Peyer's patch (tissue), 4 donors: ENCODE data around the gene DMRT1. TPM values are rescaled to one million over a fixed set of nuclear protein-coding genes. Genes with fewer than 3 reads are reported as not detected.

Experiments used
- DNase-seq, 3 donors: peaks; one replicate each; pipeline ENCODE4 v3.0.0-alpha.2; 2017 to 2019
- H3K27ac ChIP-seq, 4 donors: fragments of 200-600 bp; sonication (generic); one replicate each; pipeline ENCODE4 v1.5.1; 2016 to 2019
- H3K27me3 ChIP-seq, 2 donors: fragments of 200-600 bp; sonication (generic); one replicate each; pipeline ENCODE4 v1.5.1; 2019
- H3K36me3 ChIP-seq, 3 donors: fragments of 200-600 bp; sonication (generic); one replicate each; pipeline ENCODE4 v1.5.1; 2016 to 2019
- H3K4me1 ChIP-seq, 4 donors: fragments of 200-600 bp; sonication (generic); one replicate each; pipeline ENCODE4 v1.5.1; 2016 to 2019
- H3K4me3 ChIP-seq, 4 donors: fragments of 200-600 bp; sonication (generic); 1 replicate in 3 of 4; 2 replicates in 1 of 4; pipeline ENCODE4 v1.5.1; 2016 to 2019; ENCODE audit warnings: mild to moderate bottlenecking in 1 of 4
- H3K9me3 ChIP-seq, 4 donors: fragments of 200-600 bp; sonication (generic); one replicate each; pipeline ENCODE4 v1.5.1; 2016 to 2019; ENCODE audit warnings: mild to moderate bottlenecking in 1 of 4
- CTCF ChIP-seq, 6 experiments: fragments of 450-650 bp in 4 of 6; fragments of 200-600 bp in 2 of 6; sonication (generic) in 1 of 6; IDR thresholded peaks; one replicate each; pipeline ENCODE4 v1.5.1; 2017 to 2019; ENCODE audit warnings: antibody characterized with exemption in 6 of 6, mild to moderate bottlenecking in 3 of 6, moderate library complexity in 1 of 6
- POLR2A ChIP-seq, 2 donors: fragments of 450-650 bp; IDR thresholded peaks; one replicate each; pipeline ENCODE4 v1.5.1; 2017; ENCODE audit warnings: antibody characterized with exemption in 2 of 2, mild to moderate bottlenecking in 2 of 2, moderate library complexity in 2 of 2
- total RNA-seq, 4 donors: library from RNA; depleted of rRNA; stranded (reverse); fragments of >200 nt; gene quantifications; one replicate each; pipeline ENCODE4 v1.1.0, GENCODE V29; 2016

The DMRT1 gene
- total RNA-seq, 4 donors from 2014 or later = not detected

DNA sequence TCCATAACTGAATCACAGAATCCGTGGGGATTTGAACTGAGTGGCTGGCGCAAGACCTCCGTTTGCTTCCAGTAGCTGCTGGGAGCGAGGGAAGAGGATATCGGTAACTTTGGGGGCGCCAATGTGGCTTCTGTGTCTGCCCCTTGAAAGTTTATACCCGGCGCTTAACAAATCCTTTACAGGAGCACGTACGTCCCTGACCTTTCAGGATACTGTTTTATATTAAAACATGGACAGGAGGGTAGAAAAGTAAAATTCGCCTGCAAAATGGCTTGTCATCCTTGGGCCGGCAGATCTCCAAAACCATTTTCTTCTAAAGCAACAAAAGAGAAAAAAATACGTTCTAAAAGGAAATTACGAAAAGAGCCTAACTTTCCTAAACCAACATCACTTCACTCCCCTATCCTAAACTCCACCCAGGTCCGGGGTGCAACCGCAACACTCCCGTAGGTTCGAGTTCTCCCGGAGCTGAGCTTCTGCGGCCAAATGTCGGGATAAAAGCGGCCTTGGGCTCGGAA is 134.3 kb downstream of the DMRT1 start:
- no peak overlapping the region for H3K4me3 ChIP-seq
- H3K27me3 ChIP-seq = peaks cover 0 to 81% of the 10 kb centered on the region in 2 donors
- H3K27ac ChIP-seq = no peak overlapping the region
- H3K4me1 ChIP-seq = peaks cover 0 to 31% (median 2%) of the 10 kb centered on the region in 4 donors
- TF ChIP-seq POLR2A (IDR thresholded peaks at IDR 0.05) (no peak), CTCF (IDR thresholded peaks at IDR 0.05) (no peak)
- no peaks in the 10 kb centered on the region for H3K36me3 ChIP-seq
- no peak for DNase-seq
- H3K9me3 ChIP-seq = no peaks in the 10 kb centered on the region

- no peak for DNase-seq
- no peak within 1 kb of the TSS for H3K27ac ChIP-seq
- peaks cover 0 to 80% of the 10 kb centered on the region in 2 donors for H3K27me3 ChIP-seq
- H3K4me1 ChIP-seq = peaks cover 0 to 25% (median 2%) of the 10 kb centered on the region in 4 donors
- no peak for TF ChIP-seq POLR2A (IDR thresholded peaks at IDR 0.05)
- no peak for TF ChIP-seq CTCF (IDR thresholded peaks at IDR 0.05)
- H3K4me3 ChIP-seq = no peak within 1 kb of the TSS
- no peaks in the 10 kb centered on the region for H3K9me3 ChIP-seq
- H3K36me3 ChIP-seq = no peaks in the 10 kb centered on the region
These were observed 134.9 kb downstream of the DMRT1 start, which contains the start of gene DMRT3 for GRCh38 chr9:976258-976942. TSS of gene DMRT3 (plus strand) at chr9:976655. CDS start at chr9:977002, 347 bp downstream.

DNA sequence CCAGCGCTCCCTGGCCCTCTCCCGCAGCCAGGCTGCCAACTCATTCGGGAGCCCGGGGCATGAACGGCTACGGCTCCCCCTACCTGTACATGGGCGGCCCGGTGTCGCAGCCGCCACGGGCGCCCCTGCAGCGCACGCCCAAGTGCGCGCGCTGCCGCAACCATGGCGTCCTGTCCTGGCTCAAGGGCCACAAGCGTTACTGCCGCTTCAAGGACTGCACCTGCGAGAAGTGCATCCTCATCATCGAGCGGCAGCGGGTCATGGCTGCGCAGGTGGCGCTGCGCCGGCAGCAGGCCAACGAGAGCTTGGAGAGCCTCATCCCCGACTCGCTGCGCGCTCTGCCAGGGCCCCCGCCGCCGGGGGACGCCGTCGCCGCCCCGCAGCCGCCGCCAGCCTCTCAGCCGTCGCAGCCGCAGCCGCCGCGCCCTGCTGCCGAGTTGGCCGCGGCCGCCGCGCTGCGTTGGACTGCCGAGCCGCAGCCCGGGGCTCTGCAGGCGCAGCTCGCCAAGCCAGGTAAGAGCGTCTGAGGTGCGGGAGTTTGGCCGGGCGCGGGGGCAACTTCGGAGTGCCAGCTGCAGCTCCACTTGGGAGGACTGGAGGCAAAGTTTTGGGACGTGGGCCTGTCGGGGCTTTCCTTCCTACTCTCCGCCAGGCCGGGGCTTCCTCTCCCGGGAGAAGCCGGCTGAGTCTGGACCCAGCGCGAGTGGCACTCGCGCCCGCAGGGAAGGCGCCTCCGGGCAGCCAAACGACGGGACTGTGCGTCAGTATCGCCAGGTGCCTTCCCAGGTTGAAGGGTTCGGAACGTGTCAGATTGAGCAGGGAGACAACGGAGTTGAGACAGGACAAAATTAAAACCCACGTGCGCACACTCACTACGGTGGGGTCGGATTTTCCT is 135.7 kb downstream of the DMRT1 start:
- Histone ChIP-seq H3K4me3 (no peak overlapping the region), H3K27ac (no peak overlapping the region)
- TF ChIP-seq POLR2A (IDR thresholded peaks at IDR 0.05) (no peak), CTCF (IDR thresholded peaks at IDR 0.05) (no peak)

DNA sequence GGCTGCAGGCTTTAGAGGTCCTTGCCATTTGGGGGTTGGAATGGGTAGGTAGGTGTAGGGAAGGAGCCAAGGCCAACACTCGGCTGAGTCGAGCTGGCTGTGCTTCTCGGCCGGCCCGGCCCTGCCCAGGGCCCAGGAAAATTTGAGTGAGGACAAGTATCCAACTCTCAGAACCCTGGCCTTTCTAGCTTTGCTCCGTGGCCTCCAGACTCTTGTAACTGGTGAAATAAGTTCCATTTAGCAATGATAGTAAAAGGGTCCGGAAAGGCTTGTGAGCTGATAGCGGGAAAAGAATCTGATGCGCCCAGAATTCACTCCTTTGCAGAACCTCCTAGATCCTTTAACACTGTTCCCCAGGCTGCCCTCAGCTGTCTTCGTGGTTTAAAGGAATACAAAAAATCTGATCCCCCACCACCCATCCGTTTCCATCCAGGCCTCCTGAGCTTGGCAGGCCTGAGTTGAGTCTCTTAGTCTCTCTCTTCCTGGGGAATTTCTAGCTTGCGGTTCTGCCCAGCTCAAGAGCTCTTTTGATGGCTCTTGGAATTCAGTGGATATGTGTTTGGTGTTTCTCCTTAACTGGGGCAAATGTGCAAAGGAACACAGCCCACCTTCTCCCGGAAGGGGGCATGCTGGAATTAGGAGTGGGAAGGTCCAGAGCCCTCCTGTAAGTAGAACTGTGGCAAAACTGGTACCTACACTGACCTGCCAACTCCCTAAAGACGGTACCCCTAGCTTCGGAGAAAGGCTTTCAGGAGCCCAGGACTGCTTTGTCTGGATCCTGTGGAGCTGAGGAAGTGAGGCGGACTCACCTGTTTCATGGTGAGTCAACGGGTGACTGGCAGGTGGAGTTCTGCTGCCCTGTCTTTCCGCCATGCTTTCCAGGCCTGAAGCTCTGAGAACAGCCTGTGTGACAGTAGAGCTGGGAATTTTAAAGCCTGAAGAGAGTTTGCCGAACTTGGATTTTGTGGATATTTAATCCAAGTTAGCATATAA is 136.6 kb downstream of the DMRT1 start:
- TF ChIP-seq CTCF (IDR thresholded peaks at IDR 0.05) = no peak
- TF ChIP-seq POLR2A (IDR thresholded peaks at IDR 0.05) = no peak
- Histone ChIP-seq H3K4me1 (peaks cover 0 to 11% (median 0%) of the 10 kb centered on the region in 4 donors), H3K27me3 (peaks cover 0 to 68% of the 10 kb centered on the region in 2 donors), H3K27ac (no peak overlapping the region), H3K36me3 (no peaks in the 10 kb centered on the region), H3K4me3 (no peak overlapping the region), H3K9me3 (no peaks in the 10 kb centered on the region)
- no peak for DNase-seq

More for the DNA sequence above, 135.7 kb downstream of the DMRT1 start:
- Histone ChIP-seq H3K4me1 (peaks cover 0 to 18% (median 0%) of the 10 kb centered on the region in 4 donors), H3K27me3 (peaks cover 0 to 77% of the 10 kb centered on the region in 2 donors), H3K9me3 (no peaks in the 10 kb centered on the region), H3K36me3 (no peaks in the 10 kb centered on the region)
- DNase-seq = no peak

DNA sequence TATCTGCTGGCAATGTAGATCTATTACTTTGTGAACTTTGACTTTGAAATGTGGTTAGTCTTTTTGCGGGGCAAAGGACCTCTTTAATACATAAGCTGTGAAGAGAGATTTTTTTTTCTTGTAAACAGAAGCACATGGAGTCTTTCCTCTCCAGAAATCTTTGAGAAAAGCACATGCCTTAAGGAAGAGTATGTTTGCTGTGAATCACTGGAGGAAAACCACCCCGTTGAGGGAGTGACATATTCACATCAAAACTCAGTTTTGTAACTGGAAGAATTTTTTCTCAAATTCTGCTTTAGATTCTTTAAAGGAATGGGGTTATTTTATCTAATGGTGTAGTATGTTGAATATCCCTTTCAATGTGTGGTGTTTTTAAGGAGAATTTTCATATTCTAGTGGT is 138.5 kb downstream of the DMRT1 start:
- Histone ChIP-seq H3K4me1 (peaks cover 0 to 11% (median 0%) of the 10 kb centered on the region in 4 donors), H3K27ac (no peak overlapping the region), H3K36me3 (no peaks in the 10 kb centered on the region), H3K4me3 (no peak overlapping the region), H3K9me3 (no peaks in the 10 kb centered on the region), H3K27me3 (peaks cover 0 to 50% of the 10 kb centered on the region in 2 donors)
- no peak for TF ChIP-seq POLR2A (IDR thresholded peaks at IDR 0.05)
- no peak for TF ChIP-seq CTCF (IDR thresholded peaks at IDR 0.05)
- no peak for DNase-seq
